PC-9 (cell line): ENCODE measurements around the gene CRB2.

Source experiments
- CTCF ChIP-seq: fragments of 200-600 bp; sonication (generic); conservative IDR thresholded peaks from 2 replicates; pipeline ENCODE4 v1.6.1; 2017; ENCODE audit warnings: mixed run types, antibody characterized with exemption, mild to moderate bottlenecking, moderate library complexity
- EZH2 ChIP-seq: fragments of 200-600 bp; sonication (generic); IDR thresholded peaks from 2 replicates; pipeline ENCODE4 v1.8.0; 2017; ENCODE audit warnings: antibody characterized with exemption, low read depth

GRCh38 chr9:123326187-123326586, 29.8 kb upstream of the CRB2 start:
- TF ChIP-seq CTCF = no peak
- TF ChIP-seq EZH2 = no peak
